GM10266 (cell line): ENCODE data around the gene ZNF880.
"Not testable (repeated sequence)": the region's sequence is repeated elsewhere in the genome, so short reads cannot be mapped to it uniquely, and the experiment has no call there.

Experiments
- DNase-seq: peaks from one replicate; pipeline ENCODE4 v3.0.0; 2012; ENCODE audit errors: extremely low spot score
- TF ChIP-seq, protein P1 (sequence below): IDR thresholded peaks from 2 replicates; pipeline ENCODE4 v1.5.1; 2012; ENCODE audit warnings: mild to moderate bottlenecking, low read depth; ENCODE audit not compliant: control insufficient read depth, insufficient read depth; ENCODE audit errors: missing control alignments

The ZNF880 gene

DNA sequence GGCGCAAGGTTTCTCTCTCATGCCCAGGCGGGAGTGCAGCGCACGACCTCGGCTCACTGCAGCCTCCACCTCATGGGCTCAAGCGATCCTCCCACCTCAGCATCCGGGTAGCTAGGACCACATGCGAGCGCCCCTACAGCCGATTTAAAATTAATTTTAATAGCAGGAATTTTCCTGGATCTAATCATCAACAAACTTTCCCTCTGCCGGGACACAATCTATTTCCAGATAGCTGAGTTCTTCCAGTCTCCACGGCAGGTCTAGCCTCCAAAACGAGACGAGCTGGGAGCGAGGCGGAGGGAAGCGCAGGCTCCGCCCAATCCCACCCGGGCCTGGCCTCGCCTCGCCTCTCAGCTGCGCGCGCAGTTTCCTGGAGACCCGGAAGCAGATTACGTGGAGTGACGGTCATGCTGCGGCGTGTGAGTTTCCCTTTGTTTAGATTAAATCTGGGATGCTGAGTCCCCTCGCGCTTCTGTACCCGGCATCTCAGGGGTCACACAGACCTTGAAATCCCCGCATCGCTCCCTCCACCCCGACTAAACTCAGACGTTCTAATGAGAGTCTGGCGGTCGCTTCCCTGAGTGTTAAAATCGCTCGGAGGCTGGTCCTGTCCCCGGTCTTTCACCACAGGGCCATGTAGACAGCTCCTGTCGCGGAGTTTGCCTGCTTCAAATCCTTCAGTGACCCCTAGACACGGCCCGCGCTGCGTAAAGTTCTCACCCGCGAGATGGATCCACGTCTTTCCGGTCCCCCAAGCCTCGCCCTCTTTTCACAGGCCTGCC is at the start of gene ZNF880:
ZNF880 (plus strand) TSS at position 365 of the 782 bp plus-strand sequence; CDS start at position 408, 43 bp downstream.
- TF ChIP-seq, protein P1, sequence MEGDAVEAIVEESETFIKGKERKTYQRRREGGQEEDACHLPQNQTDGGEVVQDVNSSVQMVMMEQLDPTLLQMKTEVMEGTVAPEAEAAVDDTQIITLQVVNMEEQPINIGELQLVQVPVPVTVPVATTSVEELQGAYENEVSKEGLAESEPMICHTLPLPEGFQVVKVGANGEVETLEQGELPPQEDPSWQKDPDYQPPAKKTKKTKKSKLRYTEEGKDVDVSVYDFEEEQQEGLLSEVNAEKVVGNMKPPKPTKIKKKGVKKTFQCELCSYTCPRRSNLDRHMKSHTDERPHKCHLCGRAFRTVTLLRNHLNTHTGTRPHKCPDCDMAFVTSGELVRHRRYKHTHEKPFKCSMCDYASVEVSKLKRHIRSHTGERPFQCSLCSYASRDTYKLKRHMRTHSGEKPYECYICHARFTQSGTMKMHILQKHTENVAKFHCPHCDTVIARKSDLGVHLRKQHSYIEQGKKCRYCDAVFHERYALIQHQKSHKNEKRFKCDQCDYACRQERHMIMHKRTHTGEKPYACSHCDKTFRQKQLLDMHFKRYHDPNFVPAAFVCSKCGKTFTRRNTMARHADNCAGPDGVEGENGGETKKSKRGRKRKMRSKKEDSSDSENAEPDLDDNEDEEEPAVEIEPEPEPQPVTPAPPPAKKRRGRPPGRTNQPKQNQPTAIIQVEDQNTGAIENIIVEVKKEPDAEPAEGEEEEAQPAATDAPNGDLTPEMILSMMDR: no peak
- peak; percentile 81 for DNase-seq

DNA sequence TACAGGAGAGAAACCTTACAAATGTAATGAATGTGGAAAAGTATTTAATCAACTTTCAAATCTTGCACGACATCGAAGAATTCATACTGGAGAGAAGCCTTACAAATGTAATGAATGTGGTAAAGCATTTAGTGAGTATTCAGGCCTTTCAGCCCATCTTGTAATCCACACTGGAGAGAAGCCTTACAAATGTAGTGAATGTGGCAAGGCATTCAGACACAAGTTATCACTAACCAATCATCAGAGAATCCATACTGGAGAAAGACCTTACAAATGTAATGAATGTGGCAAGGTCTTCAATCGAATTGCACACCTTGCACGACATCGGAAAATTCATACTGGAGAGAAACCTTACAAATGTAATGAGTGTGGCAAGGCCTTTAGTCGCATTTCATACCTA is 47.3 kb upstream of the ZNF880 start:
- no peak for DNase-seq
- TF ChIP-seq, protein P1: no peak

DNA sequence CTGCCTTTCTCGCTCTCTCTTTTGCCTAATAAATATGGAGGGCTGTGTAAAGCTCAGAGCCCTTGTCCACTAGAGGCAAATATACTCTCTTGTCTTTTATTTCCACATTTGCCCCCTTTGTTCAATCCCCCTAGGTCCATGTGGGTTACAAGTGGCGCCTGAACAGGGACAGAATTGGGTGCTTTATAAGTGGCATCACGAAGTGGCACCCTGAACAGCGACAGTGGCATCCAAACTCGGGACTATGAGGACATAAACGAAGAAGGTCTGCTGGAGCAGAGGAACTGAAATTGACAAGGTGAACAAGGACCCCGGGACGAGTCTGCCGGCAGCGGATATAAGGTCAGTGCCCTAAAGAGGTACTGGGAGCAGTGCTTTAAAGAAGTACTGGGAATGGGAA is 38.0 kb upstream of the ZNF880 start:
- TF ChIP-seq, protein P1: no peak
- no peak for DNase-seq

DNA sequence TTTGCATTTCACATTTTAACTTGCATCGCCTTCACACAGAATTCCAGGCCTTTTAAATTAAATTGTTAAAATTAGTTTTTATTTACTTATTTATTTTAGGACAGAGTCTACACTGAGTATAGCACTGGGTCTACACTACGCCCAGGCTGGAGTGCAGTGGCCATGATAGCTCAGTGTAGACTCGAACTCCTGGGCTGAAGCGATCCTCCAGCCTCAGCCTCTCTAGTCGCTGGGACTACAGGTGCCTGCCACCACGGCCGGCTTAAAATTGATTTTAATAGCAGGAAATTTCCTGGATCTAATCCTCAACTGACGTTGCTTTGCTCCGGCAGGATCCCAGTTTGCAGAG is 34.0 kb upstream of the ZNF880 start:
- TF ChIP-seq, protein P1: no peak
- no peak for DNase-seq

DNA sequence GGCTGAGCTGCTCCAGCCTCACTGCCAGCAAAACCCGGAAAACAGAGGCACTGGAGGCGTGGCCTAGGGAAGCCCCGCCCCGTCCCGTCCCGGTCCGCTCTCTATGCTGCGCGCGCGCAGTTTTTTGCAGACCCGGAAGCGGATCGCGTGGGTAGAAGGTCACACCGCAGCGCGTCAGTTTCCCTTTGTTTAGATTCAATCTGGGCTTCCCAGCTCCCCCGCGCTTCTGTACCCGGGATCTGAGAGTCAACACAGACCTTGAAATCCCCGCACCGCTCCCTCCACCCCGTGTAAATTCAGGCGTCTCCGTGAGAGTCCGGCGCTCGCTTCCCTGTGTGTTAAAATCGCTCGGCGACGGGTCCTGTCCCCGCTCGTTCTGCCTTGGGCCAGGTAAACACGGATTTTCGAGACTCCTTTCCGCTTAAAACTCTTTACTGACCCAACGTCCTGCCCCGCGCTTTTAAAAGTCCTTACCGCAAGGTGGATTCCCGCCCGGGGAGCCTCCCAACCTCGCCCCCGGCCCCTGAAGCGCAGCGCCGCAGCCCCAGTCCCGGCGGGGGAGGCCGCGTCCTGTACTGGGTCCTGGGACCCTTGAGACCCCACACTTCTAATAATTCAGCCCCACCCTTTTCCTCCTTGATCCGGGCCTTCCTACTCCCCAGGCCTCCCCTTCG is 33.5 kb upstream of the ZNF880 start, which contains the start of gene ZNF610:
ZNF610 (plus strand) TSS at position 127 of the 674 bp plus-strand sequence. CDS start 12,930 bp downstream, outside the sequence.
- TF ChIP-seq, protein P1: no peak
- peak; percentile 81 for DNase-seq

DNA sequence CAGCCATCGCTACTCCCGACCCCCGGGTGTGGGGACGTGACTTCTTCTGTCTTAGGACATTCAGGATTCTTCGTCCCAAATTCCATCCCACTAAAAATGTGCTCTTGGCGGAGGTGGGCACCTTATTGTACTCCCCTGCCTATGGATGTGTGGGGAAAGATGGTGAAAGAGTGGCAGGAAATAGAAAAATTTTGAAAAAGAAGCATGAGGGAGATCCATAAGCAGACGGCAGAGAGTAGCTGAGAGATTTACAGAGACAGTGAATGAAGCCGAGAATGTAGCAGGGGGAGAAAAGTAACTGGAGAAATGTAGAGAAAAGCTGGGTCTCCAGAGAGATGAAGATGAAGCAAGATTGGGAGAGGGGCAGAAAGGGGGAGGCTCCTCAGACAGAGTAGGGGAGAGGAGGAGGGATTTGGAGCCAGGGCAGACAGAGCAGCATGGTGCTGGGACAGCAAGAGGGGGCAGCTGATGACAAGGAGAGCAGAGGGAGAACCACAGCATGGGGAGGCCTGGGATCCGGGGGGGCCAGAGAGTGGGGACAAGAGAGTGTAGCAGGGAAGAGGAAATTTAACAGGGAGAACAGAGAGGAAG is 32.8 kb upstream of the ZNF880 start:
- TF ChIP-seq, protein P1: no peak
- DNase-seq: no peak

DNA sequence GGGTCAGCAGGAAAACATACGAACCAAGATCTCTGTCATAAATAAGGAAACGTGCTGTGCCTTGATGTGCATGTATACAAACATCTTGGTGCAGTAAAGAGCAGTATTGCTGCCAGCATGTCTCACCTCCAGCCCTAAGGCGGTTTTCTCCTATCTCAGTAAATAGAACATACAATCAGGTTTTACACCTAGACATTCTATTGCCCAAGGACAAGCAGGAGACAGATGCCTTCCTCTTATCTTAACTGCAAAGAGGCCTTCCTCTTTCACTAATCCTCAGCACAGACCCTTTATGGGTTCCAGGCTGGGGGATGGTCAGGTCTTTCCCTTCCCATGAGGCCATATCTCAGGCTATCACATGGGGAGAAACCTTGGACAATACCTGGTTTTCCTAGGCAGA is 30.7 kb upstream of the ZNF880 start:
- not testable (repeated sequence) for DNase-seq
